ENCODE data around the gene TDP1. TPM values are rescaled to one million over a fixed set of nuclear protein-coding genes. Genes with fewer than 3 reads are reported as not detected.

The TDP1 gene
- 11.7 and 16.6 TPM in 2 replicates for total RNA-seq (2014; rRNA removed; shearing (Covaris generic))
- polyA plus RNA-seq (2015; cell fraction: cytosol; rRNA removed), result 8.5 and 9.6 TPM in 2 replicates
- polyA plus RNA-seq (2015; cell fraction: nucleus; rRNA removed), result 15.9 and 21.2 TPM in 2 replicates

GRCh38 chr14:89955745-89956660 is at the start of gene TDP1:
Gene TDP1 (plus strand): TSS chr14:89955927. CDS start chr14:89963115, 7,188 bp downstream.
- in situ Hi-C loops (cut with HindIII; ENCODE audit: low pct_unique_long_range_greater_than_20kb, low sequenced_read_pairs), result no loop called here
- peak; percentile 92 for DNase-seq (ENCODE audit: low read depth, low spot score)

DNA sequence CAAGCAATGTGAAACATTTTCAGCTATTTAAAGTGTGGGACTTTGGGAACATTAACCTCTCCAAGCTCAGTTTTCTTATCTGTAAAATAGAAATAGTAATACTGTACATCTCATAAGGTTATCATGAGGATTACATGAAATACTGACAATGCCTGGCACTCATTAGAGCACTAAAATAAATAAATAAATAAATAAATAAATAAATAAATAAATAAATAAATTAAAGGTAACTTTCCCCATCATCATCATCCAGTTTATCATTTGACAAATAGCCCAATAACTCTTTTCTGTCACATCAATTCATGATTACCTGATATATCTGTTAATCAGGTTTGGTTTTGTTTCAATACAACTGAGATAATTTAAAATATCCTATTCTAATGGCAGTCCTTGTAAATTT is 49.7 kb upstream of the TDP1 start:
- in situ Hi-C loops (cut with HindIII; ENCODE audit: low pct_unique_long_range_greater_than_20kb, low sequenced_read_pairs), result no loop called here
- no peak for DNase-seq (ENCODE audit: low read depth, low spot score)

GRCh38 chr14:89907655-89908054 is 48.1 kb upstream of the TDP1 start:
- in situ Hi-C loops (cut with HindIII; ENCODE audit: low pct_unique_long_range_greater_than_20kb, low sequenced_read_pairs), result no loop called here
- DNase-seq (ENCODE audit: low read depth, low spot score), result no peak

DNA sequence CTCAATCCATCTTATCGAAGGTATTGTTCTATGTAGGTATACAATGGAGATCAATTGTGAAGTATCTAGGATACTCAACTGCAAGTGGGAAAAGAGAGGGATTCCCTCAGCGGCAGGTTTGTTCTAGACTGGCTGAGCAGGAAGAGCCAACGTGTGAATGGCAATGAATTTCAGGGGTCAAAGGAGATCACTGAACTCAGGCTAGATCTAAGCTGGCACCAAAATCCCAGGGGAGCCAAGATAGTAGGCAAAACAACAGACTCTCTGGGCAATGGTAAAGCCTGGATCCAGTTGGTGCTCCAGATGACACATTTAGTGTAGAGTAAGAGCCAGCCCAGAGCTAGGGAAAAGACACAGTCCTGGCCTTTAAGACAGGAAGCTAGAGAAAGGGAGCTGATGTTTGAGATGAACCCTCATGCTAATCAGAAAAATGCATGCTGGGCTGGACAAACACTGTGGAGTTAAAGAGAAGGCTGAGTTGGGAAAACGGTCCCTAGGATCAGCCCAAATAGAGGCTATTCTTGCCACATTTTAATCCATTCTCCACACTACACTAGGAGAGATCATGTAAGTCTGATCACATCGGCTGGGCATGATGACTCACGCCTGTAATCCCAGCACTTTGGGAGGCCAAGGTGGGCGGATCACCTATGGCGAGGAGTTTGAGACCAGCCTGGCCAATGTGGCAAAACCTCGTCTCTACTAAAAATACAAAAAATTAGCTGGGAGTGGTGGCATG is 46.8 kb upstream of the TDP1 start:
- no peak for DNase-seq (ENCODE audit: low read depth, low spot score)
- in situ Hi-C loops (cut with HindIII; ENCODE audit: low pct_unique_long_range_greater_than_20kb, low sequenced_read_pairs), result no loop called here

GRCh38 chr14:89909586-89909985 is 46.1 kb upstream of the TDP1 start:
- no peak for DNase-seq (ENCODE audit: low read depth, low spot score)
- in situ Hi-C loops (cut with HindIII; ENCODE audit: low pct_unique_long_range_greater_than_20kb, low sequenced_read_pairs), result no loop called here

- in situ Hi-C loops (cut with HindIII; ENCODE audit: low pct_unique_long_range_greater_than_20kb, low sequenced_read_pairs), result no loop called here
- no peak for DNase-seq (ENCODE audit: low read depth, low spot score)
Observed at GRCh38 chr14:89910691-89911009, 45.1 kb upstream of the TDP1 start.

- DNase-seq (ENCODE audit: low read depth, low spot score), result peak; percentile 35
- in situ Hi-C loops (cut with HindIII; ENCODE audit: low pct_unique_long_range_greater_than_20kb, low sequenced_read_pairs), result no loop called here
Observed at GRCh38 chr14:89911010-89911919, 44.5 kb upstream of the TDP1 start.

GRCh38 chr14:89912221-89912620 is 43.5 kb upstream of the TDP1 start:
- in situ Hi-C loops (cut with HindIII; ENCODE audit: low pct_unique_long_range_greater_than_20kb, low sequenced_read_pairs), result no loop called here
- no peak for DNase-seq (ENCODE audit: low read depth, low spot score)

- peak; percentile 19 for DNase-seq (ENCODE audit: low read depth, low spot score)
Observed at GRCh38 chr14:89912667-89913211, 43.0 kb upstream of the TDP1 start.

DNA sequence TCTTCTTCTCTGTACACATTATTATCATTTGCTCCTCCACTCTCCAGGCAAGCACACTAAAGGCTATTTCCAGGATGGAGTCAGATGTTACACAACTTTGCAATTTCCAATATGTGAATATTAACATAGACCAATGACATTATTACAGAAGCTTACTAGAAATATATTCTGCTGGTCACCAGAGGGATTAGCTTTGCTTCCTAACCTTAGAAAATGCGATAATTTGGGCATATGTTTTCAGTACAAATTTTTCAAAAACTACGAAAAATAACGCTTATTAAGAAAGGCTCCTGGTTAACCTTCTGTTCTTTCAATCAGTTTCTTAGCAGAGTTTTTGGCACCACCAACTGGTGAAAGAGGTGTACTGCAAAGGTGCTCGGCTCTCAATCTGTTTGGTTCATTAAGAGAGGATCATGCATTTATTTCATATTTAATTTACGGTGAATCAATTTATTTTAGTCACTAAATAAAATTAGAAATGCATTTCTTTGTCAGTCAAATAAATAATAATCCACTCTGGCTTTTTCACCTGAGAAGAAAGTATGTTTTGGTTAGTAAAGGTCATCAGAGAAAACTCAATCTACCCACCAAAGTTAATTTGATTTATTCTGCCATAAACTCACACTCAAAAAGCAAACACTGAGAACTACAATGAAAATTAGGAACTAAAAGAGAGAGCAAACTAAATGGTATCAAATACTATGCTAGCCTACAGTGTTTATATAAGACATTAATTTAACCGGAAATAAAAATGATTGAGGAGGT is 40.4 kb upstream of the TDP1 start:
- in situ Hi-C loops (cut with HindIII; ENCODE audit: low pct_unique_long_range_greater_than_20kb, low sequenced_read_pairs), result no loop called here
- DNase-seq (ENCODE audit: low read depth, low spot score), result peak; percentile 73

More at GRCh38 chr14:89912667-89913211, 43.0 kb upstream of the TDP1 start:
- in situ Hi-C loops (cut with HindIII; ENCODE audit: low pct_unique_long_range_greater_than_20kb, low sequenced_read_pairs), result no loop called here

DNA sequence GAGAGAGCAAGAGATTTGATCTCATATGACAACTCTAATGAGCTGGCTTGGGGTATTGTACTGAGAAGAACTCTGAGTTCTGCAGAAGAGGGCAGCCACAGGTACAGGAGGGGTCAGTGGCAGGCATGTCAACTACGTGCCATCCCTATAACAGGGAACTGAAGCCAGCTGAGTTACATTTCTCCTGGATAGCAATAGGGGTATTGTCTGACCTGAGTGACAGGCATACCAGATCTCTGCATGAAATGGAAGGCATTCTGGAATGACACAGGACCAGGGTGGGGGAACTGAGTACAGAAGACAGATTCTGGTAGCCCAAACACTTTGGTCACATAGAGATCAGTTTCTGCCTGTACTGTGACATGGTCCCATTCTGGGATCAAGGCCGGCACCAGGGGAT is 37.0 kb upstream of the TDP1 start:
- in situ Hi-C loops (cut with HindIII; ENCODE audit: low pct_unique_long_range_greater_than_20kb, low sequenced_read_pairs), result no loop called here
- DNase-seq (ENCODE audit: low read depth, low spot score), result no peak

- in situ Hi-C loops (cut with HindIII; ENCODE audit: low pct_unique_long_range_greater_than_20kb, low sequenced_read_pairs), result no loop called here
- no peak for DNase-seq (ENCODE audit: low read depth, low spot score)
Observed at GRCh38 chr14:89920056-89920455, 35.7 kb upstream of the TDP1 start.

- in situ Hi-C loops (cut with HindIII; ENCODE audit: low pct_unique_long_range_greater_than_20kb, low sequenced_read_pairs), result no loop called here
- DNase-seq (ENCODE audit: low read depth, low spot score), result no peak
Observed at GRCh38 chr14:89921346-89921745, 34.4 kb upstream of the TDP1 start.

- in situ Hi-C loops (cut with HindIII; ENCODE audit: low pct_unique_long_range_greater_than_20kb, low sequenced_read_pairs), result no loop called here
- DNase-seq (ENCODE audit: low read depth, low spot score), result no peak
Observed at GRCh38 chr14:89922031-89922907, 33.5 kb upstream of the TDP1 start.

- in situ Hi-C loops (cut with HindIII; ENCODE audit: low pct_unique_long_range_greater_than_20kb, low sequenced_read_pairs), result no loop called here
Observed at GRCh38 chr14:89924268-89924667, 31.5 kb upstream of the TDP1 start.

DNA sequence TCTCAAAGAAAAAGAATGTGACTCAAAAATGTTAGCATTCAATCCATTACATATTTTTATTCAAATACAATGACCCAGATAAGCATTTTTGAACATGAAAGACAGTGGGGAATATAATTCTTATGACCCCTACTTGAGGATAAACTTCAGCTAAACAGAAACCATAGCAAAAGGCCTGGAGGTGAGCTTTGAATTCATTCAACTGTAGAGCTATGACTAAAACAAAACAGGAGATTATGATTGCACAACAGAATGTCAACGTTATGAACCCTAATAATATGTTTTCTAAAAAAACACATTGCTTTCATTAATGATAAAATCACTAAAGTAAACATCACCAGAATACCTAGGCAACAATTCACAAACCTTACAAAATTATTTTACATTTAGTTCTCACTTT is 29.0 kb upstream of the TDP1 start:
- no peak for DNase-seq (ENCODE audit: low read depth, low spot score)
- in situ Hi-C loops (cut with HindIII; ENCODE audit: low pct_unique_long_range_greater_than_20kb, low sequenced_read_pairs), result no loop called here

More at GRCh38 chr14:89924268-89924667, 31.5 kb upstream of the TDP1 start:
- no peak for DNase-seq (ENCODE audit: low read depth, low spot score)

All from SK-MEL-5 (cell line).